ENCODE data around the gene DVL2.

DNA sequence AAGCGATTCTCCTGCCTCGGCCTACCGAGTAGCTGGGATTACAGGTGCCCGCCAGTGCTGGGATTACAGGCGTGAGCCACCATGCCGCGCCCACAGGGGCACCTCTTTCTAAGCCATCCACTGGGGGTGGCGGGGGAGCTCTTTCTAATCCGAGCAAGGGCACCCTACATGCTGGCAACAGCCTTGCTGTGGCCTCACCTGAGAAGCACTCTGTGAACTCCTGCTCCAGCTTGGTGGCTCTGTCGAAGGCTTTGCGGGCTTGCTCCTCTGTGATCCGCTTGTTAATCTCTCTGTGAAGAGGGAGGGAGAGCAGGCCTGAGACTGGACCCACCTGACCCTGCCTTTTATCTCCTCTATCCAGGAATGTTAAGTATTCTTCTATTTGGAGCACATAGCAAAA is 43.2 kb downstream of the DVL2 start:
- TF ChIP-seq, protein P1, sequence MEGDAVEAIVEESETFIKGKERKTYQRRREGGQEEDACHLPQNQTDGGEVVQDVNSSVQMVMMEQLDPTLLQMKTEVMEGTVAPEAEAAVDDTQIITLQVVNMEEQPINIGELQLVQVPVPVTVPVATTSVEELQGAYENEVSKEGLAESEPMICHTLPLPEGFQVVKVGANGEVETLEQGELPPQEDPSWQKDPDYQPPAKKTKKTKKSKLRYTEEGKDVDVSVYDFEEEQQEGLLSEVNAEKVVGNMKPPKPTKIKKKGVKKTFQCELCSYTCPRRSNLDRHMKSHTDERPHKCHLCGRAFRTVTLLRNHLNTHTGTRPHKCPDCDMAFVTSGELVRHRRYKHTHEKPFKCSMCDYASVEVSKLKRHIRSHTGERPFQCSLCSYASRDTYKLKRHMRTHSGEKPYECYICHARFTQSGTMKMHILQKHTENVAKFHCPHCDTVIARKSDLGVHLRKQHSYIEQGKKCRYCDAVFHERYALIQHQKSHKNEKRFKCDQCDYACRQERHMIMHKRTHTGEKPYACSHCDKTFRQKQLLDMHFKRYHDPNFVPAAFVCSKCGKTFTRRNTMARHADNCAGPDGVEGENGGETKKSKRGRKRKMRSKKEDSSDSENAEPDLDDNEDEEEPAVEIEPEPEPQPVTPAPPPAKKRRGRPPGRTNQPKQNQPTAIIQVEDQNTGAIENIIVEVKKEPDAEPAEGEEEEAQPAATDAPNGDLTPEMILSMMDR (IDR thresholded peaks at IDR 0.05; ENCODE audit: insufficient read depth, low read length): no peak
- no peak for TF ChIP-seq POLR2AphosphoS5 (IDR thresholded peaks at IDR 0.05; ENCODE audit: low read depth)

Measured in HL-60 (cell line).